ENCODE data around the gene SLC1A2.

Gene SLC1A2

DNA sequence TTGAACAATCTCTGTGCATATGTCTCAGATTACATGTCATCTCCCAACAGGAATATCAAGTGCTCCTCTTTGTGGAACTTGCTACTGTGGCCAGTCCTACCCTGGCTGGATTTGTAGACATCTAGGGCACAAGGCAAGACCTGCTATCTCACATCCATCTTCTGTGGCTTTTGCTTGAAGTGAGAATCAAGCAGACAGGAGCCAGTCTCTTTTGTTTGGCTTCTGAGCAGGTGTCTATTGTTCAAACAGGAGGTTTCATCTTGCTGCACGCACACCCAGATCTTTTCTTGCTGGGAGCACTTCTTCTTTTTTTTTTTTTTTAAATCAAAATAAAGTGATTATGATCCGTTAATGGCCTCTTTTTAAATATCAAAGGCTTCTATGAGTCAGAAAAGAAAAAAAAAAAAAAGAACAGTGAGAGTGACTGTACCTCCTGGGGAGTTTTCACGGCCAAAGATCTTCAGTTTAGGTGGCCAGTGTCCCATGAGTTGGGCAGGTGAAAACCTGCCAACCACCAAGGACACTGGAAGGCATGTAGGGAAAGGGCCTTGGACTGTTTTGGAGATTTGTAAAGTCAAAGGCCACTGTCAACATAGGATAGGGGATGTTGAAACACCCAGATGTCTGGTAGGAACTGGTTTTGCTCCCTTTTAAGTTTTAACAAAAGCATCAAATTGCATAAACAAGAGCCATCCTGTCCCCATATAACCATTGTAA is 202.2 kb downstream of the SLC1A2 start:
- DNase-seq = no peak

DNA sequence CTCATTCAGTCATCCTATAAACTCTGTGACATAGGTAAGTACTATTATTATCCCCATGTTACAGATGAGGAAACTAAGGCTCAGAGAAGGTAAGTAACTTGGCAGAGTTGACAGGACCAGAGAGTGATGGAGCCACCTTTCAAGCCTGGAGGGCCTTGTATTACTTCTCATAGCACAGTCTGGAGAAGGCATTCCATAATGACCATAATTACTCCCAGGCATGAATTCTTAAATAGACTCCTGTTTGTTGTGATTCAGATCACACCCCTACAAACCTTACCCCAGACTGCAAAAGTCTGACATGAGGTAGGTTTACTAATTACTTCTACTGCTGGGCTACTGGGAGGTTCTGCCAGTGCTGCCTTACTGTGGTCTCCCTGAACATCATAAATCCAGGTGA is 203.4 kb downstream of the SLC1A2 start:
- no peak for DNase-seq

DNA sequence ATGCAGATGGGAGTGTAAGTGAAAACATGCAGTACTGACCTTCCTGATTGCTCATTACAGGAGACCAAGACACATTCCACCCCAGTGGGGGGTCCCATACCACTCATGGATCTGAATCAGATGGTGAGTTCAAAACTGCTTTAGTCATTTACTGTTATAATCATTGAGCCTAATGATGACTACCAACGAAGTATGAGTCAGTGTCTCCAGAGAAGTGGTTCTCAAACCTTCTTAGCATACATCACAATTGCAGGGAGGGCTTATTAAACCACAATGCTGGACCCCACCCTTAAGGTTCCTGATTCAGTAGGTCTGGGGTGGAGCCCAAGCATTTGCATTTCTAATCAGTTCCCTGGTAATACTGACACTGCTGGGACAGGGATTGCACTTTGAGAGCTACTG is 204.6 kb downstream of the SLC1A2 start:
- DNase-seq = no peak

DNA sequence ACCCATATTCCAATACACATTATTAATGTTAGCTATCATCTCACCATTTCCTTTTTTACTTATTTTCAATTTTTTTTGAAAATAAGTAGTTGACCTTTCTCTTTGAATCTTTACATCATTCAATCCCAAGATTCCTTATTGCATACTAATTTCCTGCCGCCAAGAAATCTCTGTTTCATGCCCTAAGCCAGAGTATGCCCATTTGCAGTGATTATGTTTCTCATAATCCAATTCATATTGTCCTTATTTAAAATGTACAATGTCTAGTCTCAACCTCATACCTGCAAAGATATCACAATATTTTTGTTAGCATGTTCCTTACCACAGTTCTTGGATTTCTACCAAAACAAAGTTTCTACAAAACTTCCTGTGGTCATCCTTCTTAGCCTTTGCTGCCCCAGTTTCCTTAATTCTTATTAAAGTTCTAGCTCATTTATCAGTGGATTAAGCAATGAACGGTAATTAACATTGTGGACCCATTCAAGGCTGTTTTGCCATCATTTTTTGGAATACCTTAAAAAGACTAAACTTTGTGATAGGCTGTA is 205.1 kb downstream of the SLC1A2 start:
- DNase-seq = no peak

DNA sequence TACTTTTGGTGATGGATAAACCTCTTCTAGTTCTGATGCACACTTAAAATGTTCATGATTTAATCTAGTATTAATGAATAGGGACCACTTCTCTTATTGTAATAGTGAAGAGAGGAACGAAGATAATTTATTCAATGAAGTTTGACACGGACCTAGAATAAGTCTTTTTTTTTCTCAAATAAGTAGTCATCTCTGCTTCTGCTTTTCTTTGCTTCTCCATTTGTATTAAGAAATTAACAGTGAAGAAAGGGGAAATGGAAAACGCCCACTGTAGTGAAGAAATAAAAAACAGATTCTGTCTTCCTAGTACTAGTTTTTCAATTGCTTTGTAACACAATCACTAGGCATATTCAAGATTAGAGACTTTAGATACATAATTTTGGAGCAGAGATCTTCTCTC is 207.4 kb downstream of the SLC1A2 start:
- no peak for DNase-seq

DNA sequence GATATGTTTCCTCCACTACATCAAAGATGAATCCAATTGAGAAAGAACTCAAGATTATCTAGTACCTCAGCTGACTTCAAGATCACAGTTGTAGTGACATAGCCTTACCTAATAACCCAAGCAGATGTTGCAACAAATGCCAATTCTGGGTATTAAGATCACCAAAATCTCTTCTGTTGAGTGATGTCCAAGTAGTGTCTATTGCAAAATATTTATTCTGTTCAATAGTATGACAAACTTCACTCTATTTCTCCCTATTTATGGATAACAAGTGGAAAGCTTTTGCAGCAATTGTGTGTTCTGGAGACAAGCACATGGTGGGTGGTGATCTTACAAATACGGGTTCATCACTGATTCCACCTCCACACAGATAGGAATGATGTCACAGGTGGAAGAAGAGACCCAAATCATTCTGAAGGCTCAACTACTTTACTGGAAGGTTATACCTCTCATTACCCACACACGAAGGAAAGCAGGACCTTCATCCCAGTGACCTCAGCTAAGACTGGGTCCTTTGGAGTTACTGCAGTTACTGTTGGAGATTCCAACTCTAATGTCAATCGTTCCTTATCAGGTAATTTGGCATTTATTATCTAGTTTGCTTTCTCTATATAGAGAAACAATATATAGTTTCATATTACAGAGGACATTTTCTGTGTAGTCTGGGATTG is 208.3 kb downstream of the SLC1A2 start:
- no peak for DNase-seq

DNA sequence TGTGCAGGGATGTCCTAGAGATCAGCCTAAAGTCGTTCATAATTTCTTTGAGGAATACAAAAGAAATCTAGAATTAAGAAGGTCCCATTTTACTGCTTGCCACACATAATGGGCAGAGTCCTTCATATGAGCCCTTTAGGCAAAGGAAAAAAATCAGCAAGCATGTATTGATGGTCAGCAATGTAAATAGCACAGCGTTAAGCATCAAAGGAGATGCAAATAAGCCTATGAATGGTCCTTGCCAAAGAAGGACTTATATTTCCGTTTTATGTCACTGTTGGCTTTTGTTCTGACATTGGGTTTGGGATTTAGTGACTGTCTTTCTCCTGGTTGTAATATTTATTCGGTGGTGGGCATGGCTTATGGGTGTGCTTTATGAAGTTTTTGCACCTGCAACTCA is 210.6 kb downstream of the SLC1A2 start:
- no peak for DNase-seq

DNA sequence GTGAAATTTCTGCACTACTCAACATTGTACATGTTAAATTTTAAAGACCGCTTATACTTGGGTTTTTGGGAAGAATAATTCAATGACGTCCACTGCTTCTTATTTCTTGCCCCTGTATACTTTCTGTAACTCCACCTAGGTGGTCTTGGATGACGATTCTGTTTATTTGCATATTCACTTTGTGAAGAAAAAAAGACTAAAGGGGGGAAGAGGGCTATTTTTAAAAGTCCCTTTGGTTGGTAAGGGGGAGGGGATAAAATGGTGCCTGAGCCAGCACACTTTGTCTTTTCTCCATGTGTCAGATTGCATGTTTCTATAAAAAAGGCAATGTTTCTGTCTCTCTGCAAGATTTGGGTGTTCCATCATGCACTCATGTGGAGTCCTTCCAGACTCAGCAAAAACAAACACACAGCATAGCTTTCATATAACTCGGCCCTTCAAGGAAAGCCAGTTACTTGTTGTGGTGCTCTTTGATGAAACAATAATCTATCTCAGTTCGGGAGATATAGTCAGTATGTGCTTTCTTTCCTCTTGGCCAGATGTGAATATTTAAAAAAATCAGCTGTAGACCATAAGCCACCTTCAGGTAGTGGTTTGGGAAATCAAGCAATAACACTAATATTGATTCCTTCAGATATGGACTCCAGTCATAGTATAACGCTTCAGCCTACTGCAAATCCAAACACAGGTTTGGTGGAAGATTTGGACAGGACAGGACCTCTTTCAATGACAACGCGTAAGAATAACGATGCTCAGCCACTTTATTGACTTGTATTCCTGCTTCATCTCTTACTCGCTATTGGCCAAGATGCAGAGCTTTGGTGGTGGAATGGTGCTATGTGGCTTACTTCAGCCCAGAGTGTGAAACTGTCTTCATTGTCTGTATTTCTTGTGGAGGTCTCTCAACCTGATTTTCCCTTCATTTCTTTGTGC is 211.6 kb downstream of the SLC1A2 start:
- DNase-seq = no peak

DNA sequence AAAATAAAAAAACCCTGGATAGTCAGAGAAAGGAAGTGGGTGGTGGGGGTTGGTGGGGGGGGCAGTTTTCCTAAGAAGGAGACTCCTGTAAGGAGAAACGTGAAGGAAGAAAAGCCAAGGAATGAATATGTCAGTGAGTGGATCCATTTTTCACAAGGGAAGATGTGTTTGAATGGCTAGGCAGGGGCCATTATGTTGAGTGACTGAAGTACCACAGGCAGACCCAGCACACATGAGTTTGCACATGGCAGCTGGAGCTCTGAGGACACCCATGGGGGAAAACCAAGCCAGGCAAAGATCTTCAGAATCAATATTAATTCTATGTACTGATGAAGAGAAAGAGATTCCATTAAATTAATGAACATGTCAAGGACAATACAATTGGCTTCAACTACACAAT is 212.7 kb downstream of the SLC1A2 start:
- no peak for DNase-seq

DNA sequence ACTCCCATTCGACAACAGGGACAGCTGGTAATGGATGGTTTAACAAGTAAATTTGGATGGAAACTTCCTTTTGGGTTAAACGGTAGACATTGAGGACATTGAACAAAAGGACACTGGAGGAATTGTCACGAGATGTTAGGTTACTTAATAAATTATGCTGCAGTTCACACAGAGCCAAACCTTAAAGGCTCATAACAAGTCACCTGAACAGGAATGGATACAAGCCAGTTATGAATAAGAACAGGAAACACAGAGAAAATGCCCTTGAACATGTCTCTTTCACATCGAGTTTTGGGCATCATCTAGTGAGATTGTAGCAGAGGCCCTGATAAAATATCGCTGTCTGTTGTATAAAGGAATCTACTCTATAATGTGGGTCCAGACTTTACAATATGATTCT is 214.7 kb downstream of the SLC1A2 start:
- no peak for DNase-seq
